ENCODE measurements around the gene IRS1. TPM values are rescaled to one million over a fixed set of nuclear protein-coding genes. Genes with fewer than 3 reads are reported as not detected.

Gene IRS1
- total RNA-seq, 5 donors from 2014 or later (not counting 1 experiment from before 2014, with no cell fraction given) = 3.7 to 8.7 (median 6.7) TPM

GRCh38 chr2:226707499-226707898 is 92.1 kb downstream of the IRS1 start:
- CTCF ChIA-PET = no interaction called here

GRCh38 chr2:226705965-226706364 is 93.7 kb downstream of the IRS1 start:
- Histone ChIP-seq H3K36me3 (ENCODE audit: control insufficient read depth in 2 of 2, extremely low read depth in 1 of 2, insufficient read depth in 1 of 2, low read length in 1 of 2) (no peaks in the 10 kb centered on the region), H3K27ac (ENCODE audit: low read length) (no peak overlapping the region), H3K9me3 (no peaks in the 10 kb centered on the region), H3K4me3 (ENCODE audit: control insufficient read depth in 1 of 2, extremely low read depth in 1 of 2, low read length in 1 of 2) (no peak overlapping the region), H3K27me3 (replicated peaks in 1 of 2; ENCODE audit: control insufficient read depth in 2 of 2, extremely low read depth in 1 of 2, insufficient read depth in 2 of 2, low read length in 1 of 2) (peaks cover 0 to 2% of the 10 kb centered on the region in 2 experiments), H3K4me1 (ENCODE audit: control insufficient read depth in 1 of 2, extremely low read depth in 1 of 2, insufficient read depth in 2 of 2, low read length in 2 of 2) (no peaks in the 10 kb centered on the region)
- 75% methylated on average over 2 of the region's 3 CpGs for WGBS (ENCODE audit: insufficient coverage)
- Mint-ChIP-seq H3K4me3 (no peak overlapping the region), H3K9me3 (no peaks in the 10 kb centered on the region), H3K27me3 (peaks cover 0 to 4% of the 10 kb centered on the region in 2 donors), H3K27ac (no peak overlapping the region), H3K36me3 (no peaks in the 10 kb centered on the region), H3K4me1 (no peaks in the 10 kb centered on the region)
- ATAC-seq (replicated peaks in 1 of 4) = no peak
- ChIA-PET CTCF (no interaction called here), POLR2A (no interaction called here)
- no peak for DNase-seq

More at GRCh38 chr2:226707499-226707898, 92.1 kb downstream of the IRS1 start:
- ATAC-seq (replicated peaks in 1 of 4) (no peak), DNase-seq (no peak)
- H3K4me1 ChIP-seq (ENCODE audit: control insufficient read depth in 1 of 2, extremely low read depth in 1 of 2, insufficient read depth in 2 of 2, low read length in 2 of 2) = no peaks in the 10 kb centered on the region
- no peak overlapping the region for H3K27ac Mint-ChIP-seq
- no peak overlapping the region for H3K4me3 Mint-ChIP-seq
- H3K27me3 Mint-ChIP-seq = no peaks in the 10 kb centered on the region
- no peak overlapping the region for H3K4me3 ChIP-seq (ENCODE audit: control insufficient read depth in 1 of 2, extremely low read depth in 1 of 2, low read length in 1 of 2)
- no peaks in the 10 kb centered on the region for H3K9me3 ChIP-seq
- no peaks in the 10 kb centered on the region for H3K9me3 Mint-ChIP-seq
- H3K4me1 Mint-ChIP-seq = no peaks in the 10 kb centered on the region
- POLR2A ChIA-PET = no interaction called here
- H3K36me3 ChIP-seq (ENCODE audit: control insufficient read depth in 2 of 2, extremely low read depth in 1 of 2, insufficient read depth in 1 of 2, low read length in 1 of 2) = no peaks in the 10 kb centered on the region
- no peaks in the 10 kb centered on the region for H3K36me3 Mint-ChIP-seq
- no peak overlapping the region for H3K27ac ChIP-seq (ENCODE audit: low read length)
- peaks cover 0 to 2% of the 10 kb centered on the region in 2 experiments for H3K27me3 ChIP-seq (replicated peaks in 1 of 2; ENCODE audit: control insufficient read depth in 2 of 2, extremely low read depth in 1 of 2, insufficient read depth in 2 of 2, low read length in 1 of 2)

GRCh38 chr2:226705133-226705886 is 94.3 kb downstream of the IRS1 start:
- no peak overlapping the region for H3K4me3 Mint-ChIP-seq
- H3K9me3 ChIP-seq = no peaks in the 10 kb centered on the region
- no peaks in the 10 kb centered on the region for H3K9me3 Mint-ChIP-seq
- H3K4me1 ChIP-seq (ENCODE audit: control insufficient read depth in 1 of 2, extremely low read depth in 1 of 2, insufficient read depth in 2 of 2, low read length in 2 of 2) = no peaks in the 10 kb centered on the region
- peaks cover 0 to 2% of the 10 kb centered on the region in 2 experiments for H3K27me3 ChIP-seq (replicated peaks in 1 of 2; ENCODE audit: control insufficient read depth in 2 of 2, extremely low read depth in 1 of 2, insufficient read depth in 2 of 2, low read length in 1 of 2)
- no peaks in the 10 kb centered on the region for H3K36me3 Mint-ChIP-seq
- no peak overlapping the region for H3K27ac Mint-ChIP-seq
- no peak for DNase-seq
- 89% methylated on average over 5 of the region's 8 CpGs for WGBS (ENCODE audit: insufficient coverage)
- H3K27ac ChIP-seq (ENCODE audit: low read length) = no peak overlapping the region
- ChIA-PET CTCF (no interaction called here), POLR2A (no interaction called here)
- H3K4me3 ChIP-seq (ENCODE audit: control insufficient read depth in 1 of 2, extremely low read depth in 1 of 2, low read length in 1 of 2) = no peak overlapping the region
- H3K36me3 ChIP-seq (ENCODE audit: control insufficient read depth in 2 of 2, extremely low read depth in 1 of 2, insufficient read depth in 1 of 2, low read length in 1 of 2) = no peaks in the 10 kb centered on the region
- no peak for ATAC-seq (replicated peaks in 1 of 4)
- H3K27me3 Mint-ChIP-seq = peaks cover 0 to 4% of the 10 kb centered on the region in 2 donors
- no peaks in the 10 kb centered on the region for H3K4me1 Mint-ChIP-seq

- Histone ChIP-seq H3K27me3 (replicated peaks in 1 of 2; ENCODE audit: control insufficient read depth in 2 of 2, extremely low read depth in 1 of 2, insufficient read depth in 2 of 2, low read length in 1 of 2) (peaks cover 0 to 2% of the 10 kb centered on the region in 2 experiments), H3K36me3 (ENCODE audit: control insufficient read depth in 2 of 2, extremely low read depth in 1 of 2, insufficient read depth in 1 of 2, low read length in 1 of 2) (no peaks in the 10 kb centered on the region), H3K4me1 (ENCODE audit: control insufficient read depth in 1 of 2, extremely low read depth in 1 of 2, insufficient read depth in 2 of 2, low read length in 2 of 2) (no peaks in the 10 kb centered on the region), H3K4me3 (ENCODE audit: control insufficient read depth in 1 of 2, extremely low read depth in 1 of 2, low read length in 1 of 2) (no peak overlapping the region), H3K27ac (ENCODE audit: low read length) (no peak overlapping the region), H3K9me3 (no peaks in the 10 kb centered on the region)
- Mint-ChIP-seq H3K4me1 (no peaks in the 10 kb centered on the region), H3K36me3 (no peaks in the 10 kb centered on the region), H3K9me3 (no peaks in the 10 kb centered on the region), H3K27me3 (peaks cover 0 to 4% of the 10 kb centered on the region in 2 donors), H3K4me3 (no peak overlapping the region), H3K27ac (no peak overlapping the region)
- no CpG with 5 or more reads among the region's 3 CpGs for WGBS (ENCODE audit: insufficient coverage)
- DNase-seq (no peak), ATAC-seq (replicated peaks in 1 of 4) (no peak)
- ChIA-PET POLR2A (no interaction called here), CTCF (no interaction called here)
Observed at GRCh38 chr2:226703514-226703913, 96.1 kb downstream of the IRS1 start.

- Histone ChIP-seq H3K27ac (ENCODE audit: low read length) (no peak overlapping the region), H3K36me3 (ENCODE audit: control insufficient read depth in 2 of 2, extremely low read depth in 1 of 2, insufficient read depth in 1 of 2, low read length in 1 of 2) (no peaks in the 10 kb centered on the region), H3K27me3 (replicated peaks in 1 of 2; ENCODE audit: control insufficient read depth in 2 of 2, extremely low read depth in 1 of 2, insufficient read depth in 2 of 2, low read length in 1 of 2) (peaks cover 0 to 2% of the 10 kb centered on the region in 2 experiments), H3K4me1 (ENCODE audit: control insufficient read depth in 1 of 2, extremely low read depth in 1 of 2, insufficient read depth in 2 of 2, low read length in 2 of 2) (no peaks in the 10 kb centered on the region), H3K9me3 (no peaks in the 10 kb centered on the region), H3K4me3 (ENCODE audit: control insufficient read depth in 1 of 2, extremely low read depth in 1 of 2, low read length in 1 of 2) (no peak overlapping the region)
- POLR2A ChIA-PET = no interaction called here
- no peak for ATAC-seq (replicated peaks in 1 of 4)
- Mint-ChIP-seq H3K9me3 (no peaks in the 10 kb centered on the region), H3K27ac (no peak overlapping the region), H3K27me3 (peaks cover 0 to 4% of the 10 kb centered on the region in 2 donors), H3K4me3 (no peak overlapping the region), H3K36me3 (no peaks in the 10 kb centered on the region), H3K4me1 (no peaks in the 10 kb centered on the region)
- no peak for DNase-seq
- CTCF ChIA-PET = no interaction called here
- WGBS (ENCODE audit: insufficient coverage) = 40% methylated on average over 1 of the region's 7 CpGs
Observed at GRCh38 chr2:226702376-226702775, 97.2 kb downstream of the IRS1 start.

- Histone ChIP-seq H3K36me3 (ENCODE audit: control insufficient read depth in 2 of 2, extremely low read depth in 1 of 2, insufficient read depth in 1 of 2, low read length in 1 of 2) (no peaks in the 10 kb centered on the region), H3K4me1 (ENCODE audit: control insufficient read depth in 1 of 2, extremely low read depth in 1 of 2, insufficient read depth in 2 of 2, low read length in 2 of 2) (no peaks in the 10 kb centered on the region), H3K4me3 (ENCODE audit: control insufficient read depth in 1 of 2, extremely low read depth in 1 of 2, low read length in 1 of 2) (no peak overlapping the region), H3K9me3 (no peaks in the 10 kb centered on the region), H3K27ac (ENCODE audit: low read length) (no peak overlapping the region), H3K27me3 (replicated peaks in 1 of 2; ENCODE audit: control insufficient read depth in 2 of 2, extremely low read depth in 1 of 2, insufficient read depth in 2 of 2, low read length in 1 of 2) (peaks cover 0 to 2% of the 10 kb centered on the region in 2 experiments)
- Mint-ChIP-seq H3K9me3 (no peaks in the 10 kb centered on the region), H3K4me3 (no peak overlapping the region), H3K27ac (no peak overlapping the region), H3K27me3 (peaks cover 0 to 4% of the 10 kb centered on the region in 2 donors), H3K4me1 (no peaks in the 10 kb centered on the region), H3K36me3 (no peaks in the 10 kb centered on the region)
- CTCF ChIA-PET = interaction anchor here in 1 of 2 donors (0.6 kb wide), 1 partner anchor 99 kb away, joined by 4 read pairs; no protein-coding TSS in a partner anchor
- 33% methylated on average over 1 of the region's 1 CpG for WGBS (ENCODE audit: insufficient coverage)
- DNase-seq = no peak
- POLR2A ChIA-PET = no interaction called here
- ATAC-seq (replicated peaks in 1 of 4) = no peak
Observed at GRCh38 chr2:226701052-226701451, 98.6 kb downstream of the IRS1 start.

Data from T-cell (primary cell).